ENCODE results near the gene PRKAR2A.
"Not testable (repeated sequence)": the region's sequence is repeated elsewhere in the genome, so short reads cannot be mapped to it uniquely, and the experiment has no call there.

PRKAR2A gene

GRCh38 chr3:48770192-48770502 is 77.5 kb downstream of the PRKAR2A start:
- no peak for DNase-seq

GRCh38 chr3:48765376-48765775 is 82.3 kb downstream of the PRKAR2A start:
- no peak for DNase-seq

- DNase-seq, result no peak
These were observed 84.9 kb downstream of the PRKAR2A start for GRCh38 chr3:48762816-48763215.

GRCh38 chr3:48759991-48760540 is 87.6 kb downstream of the PRKAR2A start:
- DNase-seq, result not testable (repeated sequence)

- not testable (repeated sequence) for DNase-seq
These were observed 88.1 kb downstream of the PRKAR2A start for GRCh38 chr3:48759531-48759930.

GRCh38 chr3:48759071-48759470 is 88.6 kb downstream of the PRKAR2A start:
- DNase-seq, result no peak

- DNase-seq, result no peak
These were observed 91.0 kb downstream of the PRKAR2A start for GRCh38 chr3:48756640-48757039.

- DNase-seq, result no peak
These were observed 96.8 kb downstream of the PRKAR2A start for GRCh38 chr3:48750856-48751255.

- no peak for DNase-seq
These were observed 98.9 kb downstream of the PRKAR2A start for GRCh38 chr3:48748754-48749153.

GRCh38 chr3:48747706-48748105 is 100.0 kb downstream of the PRKAR2A start:
- no peak for DNase-seq

GRCh38 chr3:48747015-48747615 is 100.6 kb downstream of the PRKAR2A start:
- no peak for DNase-seq

GRCh38 chr3:48743773-48744172 is 103.9 kb downstream of the PRKAR2A start:
- no peak for DNase-seq

- not testable (repeated sequence) for DNase-seq
These were observed 106.4 kb downstream of the PRKAR2A start for GRCh38 chr3:48741226-48741625.

GRCh38 chr3:48739955-48740823 is 107.5 kb downstream of the PRKAR2A start:
- DNase-seq, result peak; percentile 24

- no peak for DNase-seq
These were observed 108.1 kb downstream of the PRKAR2A start for GRCh38 chr3:48739617-48739954.

GRCh38 chr3:48738926-48739616 is 108.6 kb downstream of the PRKAR2A start:
- no peak for DNase-seq

GRCh38 chr3:48738144-48738536 is 109.5 kb downstream of the PRKAR2A start:
- DNase-seq, result no peak

GRCh38 chr3:48735075-48735767 is 112.5 kb downstream of the PRKAR2A start:
- not testable (repeated sequence) for DNase-seq

GRCh38 chr3:48734541-48734940 is 113.1 kb downstream of the PRKAR2A start:
- not testable (repeated sequence) for DNase-seq

GRCh38 chr3:48733752-48734518 is 113.7 kb downstream of the PRKAR2A start:
- DNase-seq, result not testable (repeated sequence)

- DNase-seq, result no peak
These were observed 120.2 kb downstream of the PRKAR2A start for GRCh38 chr3:48727511-48727910.

- DNase-seq, result not testable (repeated sequence)
These were observed 122.4 kb downstream of the PRKAR2A start for GRCh38 chr3:48725185-48725855.
